Upper lobe of right lung (tissue), 1 donor: ENCODE measurements around the gene CRYGD. TPM values are rescaled to one million over a fixed set of nuclear protein-coding genes. Genes with fewer than 3 reads are reported as not detected.
"Not testable (repeated sequence)": the region's sequence is repeated elsewhere in the genome, so short reads cannot be mapped to it uniquely, and the experiment has no call there.

Experiments used
- ATAC-seq: fragments of 200-7000 bp; cut with Tn5 transposase; one replicate; pipeline ENCODE4 v1.9.1; 2020; ENCODE audit warnings: mild to moderate bottlenecking, moderate library complexity
- DNase-seq: peaks from one replicate; pipeline ENCODE4 v3.0.0-alpha.2; 2020
- H3K27ac ChIP-seq: fragments of 200-600 bp; one replicate; pipeline ENCODE4 v1.8.0; 2022
- H3K27me3 ChIP-seq: fragments of 200-600 bp; one replicate; pipeline ENCODE4 v1.8.0; 2022; ENCODE audit warnings: mild to moderate bottlenecking
- H3K36me3 ChIP-seq: fragments of 200-600 bp; one replicate; pipeline ENCODE4 v1.8.0; 2022
- H3K4me1 ChIP-seq: fragments of 200-600 bp; one replicate; pipeline ENCODE4 v1.8.0; 2022
- H3K4me3 ChIP-seq: fragments of 200-600 bp; one replicate; pipeline ENCODE4 v1.8.0; 2022; ENCODE audit warnings: mild to moderate bottlenecking
- H3K9me3 ChIP-seq: fragments of 200-600 bp; one replicate; pipeline ENCODE4 v1.8.0; 2022
- CTCF ChIP-seq: fragments of 200-600 bp; IDR thresholded peaks from one replicate; pipeline ENCODE4 v1.8.0; 2022; ENCODE audit warnings: antibody characterized with exemption
- intact Hi-C: fragments of 100-400 bp; cut with DNase I; formaldehyde crosslinking; loops from one replicate; pipeline ENCODE4 v1.11.0; 2022
- total RNA-seq: library from RNA; stranded (reverse); fragmentation: NEBNext Ultra II Directional; extraction: Animal tissue kit (Norgen Biotek cat#: 25700); gene quantifications from one replicate; pipeline ENCODE4 v1.2.1, GENCODE V29; 2021
- donor health status: DM: no; HTN: yes; CAD: no; lungs with severe emphysema.

Gene CRYGD
- total RNA-seq, 1 donor from 2014 or later, result not detected

GRCh38 chr2:208103616-208104015 is 20.7 kb downstream of the CRYGD start:
- Histone ChIP-seq H3K4me3 (no peak overlapping the region), H3K9me3 (no peaks in the 10 kb centered on the region), H3K27ac (no peak overlapping the region), H3K27me3 (no peaks in the 10 kb centered on the region), H3K36me3 (no peaks in the 10 kb centered on the region), H3K4me1 (no peaks in the 10 kb centered on the region)
- DNase-seq (no peak), ATAC-seq (no peak)
- intact Hi-C loops, result no loop called here
- no peak for TF ChIP-seq CTCF

- H3K36me3 ChIP-seq, result no peaks in the 10 kb centered on the region
- no peak overlapping the region for H3K27ac ChIP-seq
- no peaks in the 10 kb centered on the region for H3K27me3 ChIP-seq
- no peak for DNase-seq
- no peak for ATAC-seq
- no peaks in the 10 kb centered on the region for H3K9me3 ChIP-seq
- H3K4me1 ChIP-seq, result no peaks in the 10 kb centered on the region
- intact Hi-C loops, result no loop called here
- TF ChIP-seq CTCF, result no peak
- H3K4me3 ChIP-seq, result no peak overlapping the region
These were observed 22.4 kb downstream of the CRYGD start for GRCh38 chr2:208101716-208102631.

- no peak overlapping the region for H3K4me3 ChIP-seq
- H3K36me3 ChIP-seq, result no peaks in the 10 kb centered on the region
- no peaks in the 10 kb centered on the region for H3K4me1 ChIP-seq
- no peak for DNase-seq
- H3K27me3 ChIP-seq, result no peaks in the 10 kb centered on the region
- TF ChIP-seq CTCF, result no peak
- intact Hi-C loops, result no loop called here
- no peak overlapping the region for H3K27ac ChIP-seq
- no peaks in the 10 kb centered on the region for H3K9me3 ChIP-seq
- no peak for ATAC-seq
These were observed 24.4 kb downstream of the CRYGD start for GRCh38 chr2:208099682-208100470.

GRCh38 chr2:208098701-208099100 is 25.6 kb downstream of the CRYGD start:
- H3K36me3 ChIP-seq, H3K4me3 ChIP-seq, H3K27ac ChIP-seq, H3K4me1 ChIP-seq, DNase-seq, H3K9me3 ChIP-seq, H3K27me3 ChIP-seq, ATAC-seq, intact Hi-C loops: not testable (repeated sequence)

- no peak for TF ChIP-seq CTCF
- intact Hi-C loops, result no loop called here
- Histone ChIP-seq H3K9me3 (no peaks in the 10 kb centered on the region), H3K4me1 (no peaks in the 10 kb centered on the region), H3K27ac (no peak overlapping the region), H3K36me3 (no peaks in the 10 kb centered on the region), H3K27me3 (no peaks in the 10 kb centered on the region), H3K4me3 (no peak overlapping the region)
- ATAC-seq (no peak), DNase-seq (no peak)
These were observed 26.1 kb downstream of the CRYGD start for GRCh38 chr2:208098267-208098666.

- no peaks in the 10 kb centered on the region for H3K4me1 ChIP-seq
- no peak overlapping the region for H3K4me3 ChIP-seq
- H3K36me3 ChIP-seq, result no peaks in the 10 kb centered on the region
- no peak for DNase-seq
- no peaks in the 10 kb centered on the region for H3K27me3 ChIP-seq
- intact Hi-C loops, result no loop called here
- ATAC-seq, result no peak
- H3K27ac ChIP-seq, result no peak overlapping the region
- no peak for TF ChIP-seq CTCF
- no peaks in the 10 kb centered on the region for H3K9me3 ChIP-seq
These were observed 26.5 kb downstream of the CRYGD start for GRCh38 chr2:208097801-208098200.
